Measurements from ENCODE around the gene EPG5. TPM values are rescaled to one million over a fixed set of nuclear protein-coding genes. Genes with fewer than 3 reads are reported as not detected.

EPG5 gene
- total RNA-seq, 1 experiment from 2014 or later: 16.7 TPM

GRCh38 chr18:45841060-45841764 lies 125.9 kb downstream of the EPG5 start:
- intact Hi-C loops (cut with micrococcal nuclease; ENCODE audit: unreplicated experiment): no loop called here
- no peaks in the 10 kb centered on the region for H3K36me3 ChIP-seq (ENCODE audit: insufficient read depth, low read length, poor library complexity, severe bottlenecking)
- no peaks in the 10 kb centered on the region for H3K4me1 ChIP-seq (ENCODE audit: insufficient read depth, low read length, poor library complexity, severe bottlenecking)
- no peak for TF ChIP-seq EZH2 (IDR thresholded peaks at IDR 0.05; ENCODE audit: borderline replicate concordance, low read depth, low read length, poor library complexity, severe bottlenecking)
- no peak overlapping the region for H3K4me3 ChIP-seq (ENCODE audit: low read depth, low read length, poor library complexity, severe bottlenecking)
- POLR2A ChIA-PET (ENCODE audit: low non-redundant PET): no interaction called here
- no peak overlapping the region for H3K27ac ChIP-seq (ENCODE audit: low read depth, low read length, poor library complexity, severe bottlenecking)
- CTCF ChIA-PET: no interaction called here
- peaks cover 41% of the 10 kb centered on the region for H3K27me3 ChIP-seq (replicated peaks; ENCODE audit: insufficient read depth, low read depth, low read length, poor library complexity)
- no TSS peak for BruUV-seq (replicated peaks)
- no peak for DNase-seq (ENCODE audit: low spot score)
- no peaks in the 10 kb centered on the region for H3K9me3 ChIP-seq (ENCODE audit: low read depth, low read length, poor library complexity, severe bottlenecking)

DNA sequence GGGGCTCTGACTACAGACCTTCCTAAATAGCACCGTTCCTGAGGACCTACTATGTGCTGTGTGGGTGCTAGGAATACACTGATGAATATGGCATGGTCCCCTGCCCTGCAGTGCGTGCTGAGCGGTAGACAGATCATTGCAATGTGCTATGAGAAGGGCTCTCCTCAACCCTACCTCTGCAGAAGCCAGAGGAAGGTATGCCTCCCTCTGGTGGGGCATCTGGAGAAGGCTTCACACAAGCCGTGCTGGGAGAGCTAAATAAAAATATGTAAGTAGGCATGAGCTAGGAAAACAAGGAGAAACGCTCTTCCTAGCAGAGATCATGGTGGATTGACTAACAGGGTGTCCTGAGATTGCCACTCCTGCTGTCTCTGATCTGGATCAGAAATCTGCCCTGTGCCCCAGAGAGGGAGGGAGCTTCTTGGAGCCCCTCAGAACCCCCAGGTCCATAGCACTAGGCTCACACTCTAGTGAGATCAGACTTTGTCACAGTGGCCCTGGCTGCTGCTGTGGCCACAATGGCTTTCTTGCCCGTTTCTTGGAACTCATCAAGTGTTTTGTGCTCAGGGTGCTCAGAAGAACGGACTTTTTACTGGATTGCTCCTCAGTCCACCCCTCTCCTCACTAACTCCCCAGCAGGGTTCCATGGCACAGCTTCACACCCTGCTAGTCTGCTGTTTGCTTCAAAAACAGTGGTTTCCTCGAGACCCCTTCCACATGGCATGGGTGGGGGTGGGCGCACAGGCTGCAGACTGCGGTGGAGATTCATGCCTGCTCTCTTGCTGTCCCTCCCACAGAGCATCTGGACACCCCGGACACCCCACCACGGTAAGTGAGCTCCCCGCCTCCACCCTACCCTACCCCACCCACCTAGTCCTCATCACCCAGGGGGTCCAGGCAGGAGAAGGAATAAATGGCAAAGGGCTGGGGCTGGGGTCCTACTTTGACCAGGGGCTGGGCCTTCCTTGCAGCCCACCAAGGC lies 127.4 kb downstream of the EPG5 start:
- Histone ChIP-seq H3K36me3 (ENCODE audit: insufficient read depth, low read length, poor library complexity, severe bottlenecking) (no peaks in the 10 kb centered on the region), H3K4me1 (ENCODE audit: insufficient read depth, low read length, poor library complexity, severe bottlenecking) (no peaks in the 10 kb centered on the region), H3K27ac (ENCODE audit: low read depth, low read length, poor library complexity, severe bottlenecking) (no peak overlapping the region), H3K27me3 (replicated peaks; ENCODE audit: insufficient read depth, low read depth, low read length, poor library complexity) (peaks cover 56% of the 10 kb centered on the region), H3K4me3 (ENCODE audit: low read depth, low read length, poor library complexity, severe bottlenecking) (no peak overlapping the region), H3K9me3 (ENCODE audit: low read depth, low read length, poor library complexity, severe bottlenecking) (no peaks in the 10 kb centered on the region)
- DNase-seq (ENCODE audit: low spot score): peak; percentile 68
- TF ChIP-seq, protein P1, sequence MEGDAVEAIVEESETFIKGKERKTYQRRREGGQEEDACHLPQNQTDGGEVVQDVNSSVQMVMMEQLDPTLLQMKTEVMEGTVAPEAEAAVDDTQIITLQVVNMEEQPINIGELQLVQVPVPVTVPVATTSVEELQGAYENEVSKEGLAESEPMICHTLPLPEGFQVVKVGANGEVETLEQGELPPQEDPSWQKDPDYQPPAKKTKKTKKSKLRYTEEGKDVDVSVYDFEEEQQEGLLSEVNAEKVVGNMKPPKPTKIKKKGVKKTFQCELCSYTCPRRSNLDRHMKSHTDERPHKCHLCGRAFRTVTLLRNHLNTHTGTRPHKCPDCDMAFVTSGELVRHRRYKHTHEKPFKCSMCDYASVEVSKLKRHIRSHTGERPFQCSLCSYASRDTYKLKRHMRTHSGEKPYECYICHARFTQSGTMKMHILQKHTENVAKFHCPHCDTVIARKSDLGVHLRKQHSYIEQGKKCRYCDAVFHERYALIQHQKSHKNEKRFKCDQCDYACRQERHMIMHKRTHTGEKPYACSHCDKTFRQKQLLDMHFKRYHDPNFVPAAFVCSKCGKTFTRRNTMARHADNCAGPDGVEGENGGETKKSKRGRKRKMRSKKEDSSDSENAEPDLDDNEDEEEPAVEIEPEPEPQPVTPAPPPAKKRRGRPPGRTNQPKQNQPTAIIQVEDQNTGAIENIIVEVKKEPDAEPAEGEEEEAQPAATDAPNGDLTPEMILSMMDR (conservative IDR thresholded peaks at IDR 0.05; ENCODE audit: low read depth, low read length): peak; percentile 64
- TF ChIP-seq EZH2 (IDR thresholded peaks at IDR 0.05; ENCODE audit: borderline replicate concordance, low read depth, low read length, poor library complexity, severe bottlenecking): no peak
- BruUV-seq (replicated peaks): no TSS peak
- POLR2A ChIA-PET (ENCODE audit: low non-redundant PET): no interaction called here
- intact Hi-C loops (cut with micrococcal nuclease; ENCODE audit: unreplicated experiment): loop anchor here (2.0 kb wide), 2 partner anchors 117 to 147 kb away; no protein-coding TSS in a partner anchor
- CTCF ChIA-PET: interaction anchor here (0.6 to 1.1 kb wide), 4 partner anchors 31 to 204 kb away, joined by 3 to 5 read pairs (median 4); partner anchors contain the start of gene SLC14A1

DNA sequence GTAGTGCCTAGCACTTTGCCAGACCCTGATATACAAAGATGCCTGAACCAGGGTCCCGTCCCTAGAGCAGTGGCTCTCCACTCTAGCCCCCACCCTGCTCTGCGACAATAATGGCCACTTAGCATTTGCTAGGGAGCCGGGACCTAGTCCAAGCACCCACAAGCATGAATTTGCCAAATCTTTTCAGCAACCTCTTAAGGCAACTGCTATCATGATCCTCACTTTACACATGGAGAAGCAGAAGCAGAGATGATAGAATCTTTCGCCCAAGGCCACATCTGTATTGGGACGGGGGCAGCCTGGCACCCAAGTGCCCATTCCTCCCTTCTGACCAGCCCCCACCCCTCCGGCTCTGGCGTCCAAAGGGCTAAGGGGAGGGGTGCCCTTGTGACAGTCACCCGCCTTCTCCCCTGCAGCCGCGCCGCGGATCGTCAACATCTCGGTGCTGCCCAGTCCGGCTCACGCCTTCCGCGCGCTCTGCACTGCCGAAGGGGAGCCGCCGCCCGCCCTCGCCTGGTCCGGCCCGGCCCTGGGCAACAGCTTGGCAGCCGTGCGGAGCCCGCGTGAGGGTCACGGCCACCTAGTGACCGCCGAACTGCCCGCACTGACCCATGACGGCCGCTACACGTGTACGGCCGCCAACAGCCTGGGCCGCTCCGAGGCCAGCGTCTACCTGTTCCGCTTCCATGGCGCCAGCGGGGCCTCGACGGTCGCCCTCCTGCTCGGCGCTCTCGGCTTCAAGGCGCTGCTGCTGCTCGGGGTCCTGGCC lies 128.6 kb downstream of the EPG5 start:
- no peaks in the 10 kb centered on the region for H3K36me3 ChIP-seq (ENCODE audit: insufficient read depth, low read length, poor library complexity, severe bottlenecking)
- H3K27me3 ChIP-seq (replicated peaks; ENCODE audit: insufficient read depth, low read depth, low read length, poor library complexity): peaks cover 63% of the 10 kb centered on the region
- intact Hi-C loops (cut with micrococcal nuclease; ENCODE audit: unreplicated experiment): loop anchor here (2.0 kb wide), 2 partner anchors 116 to 146 kb away; no protein-coding TSS in a partner anchor
- POLR2A ChIA-PET (ENCODE audit: low non-redundant PET): no interaction called here
- no peaks in the 10 kb centered on the region for H3K9me3 ChIP-seq (ENCODE audit: low read depth, low read length, poor library complexity, severe bottlenecking)
- no peak for DNase-seq (ENCODE audit: low spot score)
- TF ChIP-seq, protein P1 (conservative IDR thresholded peaks at IDR 0.05; ENCODE audit: low read depth, low read length): no peak
- TF ChIP-seq EZH2 (IDR thresholded peaks at IDR 0.05; ENCODE audit: borderline replicate concordance, low read depth, low read length, poor library complexity, severe bottlenecking): peak; percentile 64
- H3K27ac ChIP-seq (ENCODE audit: low read depth, low read length, poor library complexity, severe bottlenecking): no peak overlapping the region
- no peak overlapping the region for H3K4me3 ChIP-seq (ENCODE audit: low read depth, low read length, poor library complexity, severe bottlenecking)
- CTCF ChIA-PET: no interaction called here
- BruUV-seq (replicated peaks): no TSS peak
- H3K4me1 ChIP-seq (ENCODE audit: insufficient read depth, low read length, poor library complexity, severe bottlenecking): no peaks in the 10 kb centered on the region
